HepG2 (cell line): ENCODE data around the gene EEF2. TPM values are rescaled to one million over a fixed set of nuclear protein-coding genes. Genes with fewer than 3 reads are reported as not detected.

Experiments used
- FOXP1 ChIP-seq, 2 experiments: fragments of 450-650 bp in 1 of 2; IDR thresholded peaks; 2 replicates each; pipeline ENCODE4 v1.6.1; 2017 to 2018; ENCODE audit warnings: antibody characterized with exemption in 1 of 2
- HNF1A ChIP-seq, 2 experiments: sonication (generic) in 1 of 2; formaldehyde crosslinking in 1 of 2; IDR thresholded peaks; 2 replicates each; pipeline versions ENCODE4 v1.4.0 to v1.6.1; 2016 to 2020; ENCODE audit warnings: borderline replicate concordance in 1 of 2, low read depth in 1 of 2, mild to moderate bottlenecking in 1 of 2, missing genetic modification reagents in 1 of 2
- IRF1 ChIP-seq: sonication (generic); formaldehyde crosslinking; IDR thresholded peaks from 2 replicates; pipeline ENCODE4 v1.4.0; 2020; ENCODE audit warnings: low read depth, mild to moderate bottlenecking, missing genetic modification reagents
- KMT2A ChIP-seq: sonication (generic); formaldehyde crosslinking; IDR thresholded peaks from 2 replicates; pipeline ENCODE4 v1.4.0; 2020; ENCODE audit warnings: missing genetic modification reagents
- MAFK ChIP-seq, 2 experiments: IDR thresholded peaks in 1 of 2; conservative IDR thresholded peaks in 1 of 2; 2 replicates each; pipeline ENCODE4 v1.6.1; 2011; ENCODE audit warnings: improper control_type of control experiment in 2 of 2, low read length in 2 of 2
- NR2F1 ChIP-seq, 2 experiments: fragments of 450-650 bp in 1 of 2; formaldehyde crosslinking in 1 of 2; IDR thresholded peaks; 2 replicates each; pipeline versions ENCODE4 v1.5.0 to v1.6.1; 2016 to 2020; ENCODE audit warnings: mild to moderate bottlenecking in 1 of 2, missing compliant biosample characterization in 1 of 2, missing genetic modification reagents in 1 of 2, moderate library complexity in 1 of 2
- RXRA ChIP-seq: sonication (generic); formaldehyde crosslinking; IDR thresholded peaks from 2 replicates; pipeline ENCODE4 v1.5.1; 2020; ENCODE audit warnings: missing genetic modification reagents
- ZMYM3 ChIP-seq: sonication (generic); formaldehyde crosslinking; IDR thresholded peaks from 2 replicates; pipeline ENCODE4 v1.5.1; 2020; ENCODE audit warnings: mild to moderate bottlenecking, missing genetic modification reagents
- ZNF382 ChIP-seq: sonication (generic); formaldehyde crosslinking; IDR thresholded peaks from 2 replicates; pipeline ENCODE4 v1.5.0; 2020; ENCODE audit warnings: missing genetic modification reagents, mild to moderate bottlenecking, borderline replicate concordance
- polyA plus RNA-seq, 8 experiments: library from polyadenylated mRNA; depleted of rRNA in 3 of 8; stranded (reverse) in 7 of 8; unstranded in 1 of 8; fragments of >200 nt; fragmentation: Illumina TruSeq in 4 of 8; extraction: Trizol in 4 of 8; gene quantifications; 2 replicates each; pipeline versions ENCODE4 v1.2.1 to v1.2.3, GENCODE V29; 2011 to 2016; ENCODE audit warnings: low read depth in 4 of 8, missing spikeins in 1 of 8, mixed read lengths in 1 of 8; ENCODE audit not compliant: insufficient read depth in 1 of 8
- total RNA-seq, 5 experiments: library from RNA; depleted of rRNA; stranded (reverse); fragments of >200 nt; fragmentation: Illumina TruSeq; extraction: Trizol; gene quantifications; 2 replicates each; pipeline ENCODE4 v1.2.3, GENCODE V29; 2016; ENCODE audit warnings: low read depth in 1 of 5
- TF ChIP-seq, protein P1 (sequence below): sonication (generic); formaldehyde crosslinking; IDR thresholded peaks from 2 replicates; pipeline ENCODE4 v1.9.0; 2021; ENCODE audit warnings: missing genetic modification reagents, borderline replicate concordance
- TF ChIP-seq, protein P2 (sequence below): IDR thresholded peaks from 2 replicates; pipeline ENCODE4 v1.4.0; 2020; ENCODE audit warnings: mild to moderate bottlenecking, missing genetic modification reagents
- TF ChIP-seq, protein P3 (sequence below): sonication (generic); formaldehyde crosslinking; IDR thresholded peaks from 2 replicates; pipeline ENCODE4 v1.4.0; 2020; ENCODE audit warnings: missing genetic modification reagents

EEF2 gene
- total and polyA plus RNA-seq, 2 of the 13 experiments (the other 11 are each of a cell fraction or from before 2014, with no cell fraction given): 1,441 to 1,777 TPM

DNA sequence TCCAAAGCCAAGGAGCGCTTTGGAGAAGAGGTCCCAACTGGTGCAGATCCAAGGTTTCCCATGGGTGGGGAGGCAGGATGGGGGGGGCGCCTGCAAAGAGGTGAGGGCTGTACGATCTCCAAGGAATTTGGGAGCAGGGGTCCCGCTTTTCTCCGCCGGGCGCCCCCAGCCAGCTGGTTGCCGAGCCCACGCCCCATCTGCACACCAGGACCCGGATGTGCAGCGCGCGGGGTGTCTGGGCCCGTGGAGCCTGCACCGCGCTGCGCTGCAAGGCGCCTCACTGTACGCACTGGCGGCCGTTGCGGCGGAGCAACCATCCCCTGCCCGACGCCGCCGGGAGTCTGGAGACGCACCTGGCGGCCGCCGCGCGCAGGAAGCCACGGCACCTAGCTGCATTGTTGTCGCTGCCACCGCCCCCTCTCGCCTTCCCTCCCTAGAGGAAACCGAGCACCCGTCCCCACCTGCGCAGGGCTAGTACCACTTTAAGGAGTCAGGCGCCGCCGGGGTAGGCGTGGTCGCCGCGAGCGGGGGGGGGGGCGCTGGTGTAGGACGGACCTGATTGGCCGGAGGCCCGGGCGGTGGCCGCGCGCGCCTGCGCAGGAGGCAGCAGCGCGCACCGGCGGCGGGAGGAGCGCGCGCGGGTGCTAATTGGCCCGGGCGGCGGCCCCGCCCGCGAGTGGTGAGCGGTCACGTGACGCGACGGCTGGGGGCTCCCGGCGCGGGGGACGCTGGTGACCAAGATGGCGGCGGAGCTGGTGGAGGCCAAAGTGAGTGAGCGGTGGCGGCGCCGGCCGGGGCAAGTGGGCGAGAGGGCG lies 22.0 kb upstream of the EEF2 start, which contains the start of gene PIAS4 (continued):
- TF ChIP-seq, protein P1, sequence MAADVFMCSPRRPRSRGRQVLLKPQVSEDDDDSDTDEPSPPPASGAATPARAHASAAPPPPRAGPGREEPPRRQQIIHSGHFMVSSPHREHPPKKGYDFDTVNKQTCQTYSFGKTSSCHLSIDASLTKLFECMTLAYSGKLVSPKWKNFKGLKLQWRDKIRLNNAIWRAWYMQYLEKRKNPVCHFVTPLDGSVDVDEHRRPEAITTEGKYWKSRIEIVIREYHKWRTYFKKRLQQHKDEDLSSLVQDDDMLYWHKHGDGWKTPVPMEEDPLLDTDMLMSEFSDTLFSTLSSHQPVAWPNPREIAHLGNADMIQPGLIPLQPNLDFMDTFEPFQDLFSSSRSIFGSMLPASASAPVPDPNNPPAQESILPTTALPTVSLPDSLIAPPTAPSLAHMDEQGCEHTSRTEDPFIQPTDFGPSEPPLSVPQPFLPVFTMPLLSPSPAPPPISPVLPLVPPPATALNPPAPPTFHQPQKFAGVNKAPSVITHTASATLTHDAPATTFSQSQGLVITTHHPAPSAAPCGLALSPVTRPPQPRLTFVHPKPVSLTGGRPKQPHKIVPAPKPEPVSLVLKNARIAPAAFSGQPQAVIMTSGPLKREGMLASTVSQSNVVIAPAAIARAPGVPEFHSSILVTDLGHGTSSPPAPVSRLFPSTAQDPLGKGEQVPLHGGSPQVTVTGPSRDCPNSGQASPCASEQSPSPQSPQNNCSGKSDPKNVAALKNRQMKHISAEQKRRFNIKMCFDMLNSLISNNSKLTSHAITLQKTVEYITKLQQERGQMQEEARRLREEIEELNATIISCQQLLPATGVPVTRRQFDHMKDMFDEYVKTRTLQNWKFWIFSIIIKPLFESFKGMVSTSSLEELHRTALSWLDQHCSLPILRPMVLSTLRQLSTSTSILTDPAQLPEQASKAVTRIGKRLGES (CRISPR knock-in tag): no peak
- TF ChIP-seq RXRA (CRISPR knock-in tag) (peak; percentile 86), FOXP1 (IDR thresholded peaks at IDR 0.05) (no peak), FOXP1 (CRISPR knock-in tag; IDR thresholded peaks at IDR 0.05) (no peak), ZNF382 (CRISPR knock-in tag) (no peak), ZMYM3 (peak; percentile 81), HNF1A (IDR thresholded peaks at IDR 0.05; ENCODE audit: low read depth) (no peak), HNF1A (CRISPR knock-in tag; IDR thresholded peaks at IDR 0.05; ENCODE audit: borderline replicate concordance) (peak; percentile 68; the same call in 1 of the 2 replicates), MAFK (conservative IDR thresholded peaks at IDR 0.05 in 1 of 2, IDR thresholded peaks at IDR 0.05 in 1 of 2; ENCODE audit: low read length in 2 of 2) (no peak), IRF1 (CRISPR knock-in tag) (no peak), KMT2A (0 out of 2 replicates have a peak, but pooled peaks have one; percentile 75), NR2F1 (CRISPR knock-in tag; IDR thresholded peaks at IDR 0.05) (no peak)
- TF ChIP-seq, protein P2, sequence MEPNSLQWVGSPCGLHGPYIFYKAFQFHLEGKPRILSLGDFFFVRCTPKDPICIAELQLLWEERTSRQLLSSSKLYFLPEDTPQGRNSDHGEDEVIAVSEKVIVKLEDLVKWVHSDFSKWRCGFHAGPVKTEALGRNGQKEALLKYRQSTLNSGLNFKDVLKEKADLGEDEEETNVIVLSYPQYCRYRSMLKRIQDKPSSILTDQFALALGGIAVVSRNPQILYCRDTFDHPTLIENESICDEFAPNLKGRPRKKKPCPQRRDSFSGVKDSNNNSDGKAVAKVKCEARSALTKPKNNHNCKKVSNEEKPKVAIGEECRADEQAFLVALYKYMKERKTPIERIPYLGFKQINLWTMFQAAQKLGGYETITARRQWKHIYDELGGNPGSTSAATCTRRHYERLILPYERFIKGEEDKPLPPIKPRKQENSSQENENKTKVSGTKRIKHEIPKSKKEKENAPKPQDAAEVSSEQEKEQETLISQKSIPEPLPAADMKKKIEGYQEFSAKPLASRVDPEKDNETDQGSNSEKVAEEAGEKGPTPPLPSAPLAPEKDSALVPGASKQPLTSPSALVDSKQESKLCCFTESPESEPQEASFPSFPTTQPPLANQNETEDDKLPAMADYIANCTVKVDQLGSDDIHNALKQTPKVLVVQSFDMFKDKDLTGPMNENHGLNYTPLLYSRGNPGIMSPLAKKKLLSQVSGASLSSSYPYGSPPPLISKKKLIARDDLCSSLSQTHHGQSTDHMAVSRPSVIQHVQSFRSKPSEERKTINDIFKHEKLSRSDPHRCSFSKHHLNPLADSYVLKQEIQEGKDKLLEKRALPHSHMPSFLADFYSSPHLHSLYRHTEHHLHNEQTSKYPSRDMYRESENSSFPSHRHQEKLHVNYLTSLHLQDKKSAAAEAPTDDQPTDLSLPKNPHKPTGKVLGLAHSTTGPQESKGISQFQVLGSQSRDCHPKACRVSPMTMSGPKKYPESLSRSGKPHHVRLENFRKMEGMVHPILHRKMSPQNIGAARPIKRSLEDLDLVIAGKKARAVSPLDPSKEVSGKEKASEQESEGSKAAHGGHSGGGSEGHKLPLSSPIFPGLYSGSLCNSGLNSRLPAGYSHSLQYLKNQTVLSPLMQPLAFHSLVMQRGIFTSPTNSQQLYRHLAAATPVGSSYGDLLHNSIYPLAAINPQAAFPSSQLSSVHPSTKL (CRISPR knock-in tag): 0 out of 2 replicates have a peak, but pooled peaks have one; percentile 23
- TF ChIP-seq, protein P3, sequence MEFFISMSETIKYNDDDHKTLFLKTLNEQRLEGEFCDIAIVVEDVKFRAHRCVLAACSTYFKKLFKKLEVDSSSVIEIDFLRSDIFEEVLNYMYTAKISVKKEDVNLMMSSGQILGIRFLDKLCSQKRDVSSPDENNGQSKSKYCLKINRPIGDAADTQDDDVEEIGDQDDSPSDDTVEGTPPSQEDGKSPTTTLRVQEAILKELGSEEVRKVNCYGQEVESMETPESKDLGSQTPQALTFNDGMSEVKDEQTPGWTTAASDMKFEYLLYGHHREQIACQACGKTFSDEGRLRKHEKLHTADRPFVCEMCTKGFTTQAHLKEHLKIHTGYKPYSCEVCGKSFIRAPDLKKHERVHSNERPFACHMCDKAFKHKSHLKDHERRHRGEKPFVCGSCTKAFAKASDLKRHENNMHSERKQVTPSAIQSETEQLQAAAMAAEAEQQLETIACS: peak; percentile 61
